Measurements from ENCODE around the gene PBX1.
A peak's percentile ranks its signal among the peaks of the same experiment; 100 is the strongest.

PBX1 gene

DNA sequence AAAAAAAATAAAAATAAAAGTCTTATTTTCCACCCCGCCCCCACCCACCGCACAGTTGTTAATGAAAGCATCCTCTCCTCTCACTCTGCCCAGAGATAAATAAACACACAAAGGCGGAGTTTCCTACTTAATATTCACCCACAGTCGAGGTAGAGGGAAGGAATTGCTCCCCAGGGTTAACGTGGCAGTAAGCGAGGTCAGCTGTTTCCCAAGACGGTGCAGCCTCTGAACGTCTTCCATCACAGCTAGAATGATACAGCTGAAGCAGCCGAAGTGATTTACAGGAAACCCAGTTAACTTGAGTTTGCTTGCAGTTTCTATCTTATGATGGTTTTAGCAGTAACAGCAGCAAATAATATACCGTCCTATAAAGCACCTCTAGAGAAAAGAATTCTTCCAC, 283.9 kb downstream of the PBX1 start:
- Histone ChIP-seq H3K27ac (ENCODE audit: low read depth, low read length) (no peak overlapping the region), H3K27me3 (ENCODE audit: insufficient read depth, low read length) (no peaks in the 10 kb centered on the region), H3K9ac (ENCODE audit: low read depth, low read length) (no peak overlapping the region), H3K36me3 (ENCODE audit: insufficient read depth, low read length) (peaks cover 36% of the 10 kb centered on the region), H3K4me3 (ENCODE audit: low read length) (no peak overlapping the region), H3K9me3 (ENCODE audit: insufficient read depth, low read depth, low read length) (no peaks in the 10 kb centered on the region), H3K4me1 (ENCODE audit: insufficient read depth, low read length) (peaks cover 2% of the 10 kb centered on the region; the same call in 1 of the 2 replicates)
- 89% methylated on average over 10 of the region's 10 CpGs for WGBS

DNA sequence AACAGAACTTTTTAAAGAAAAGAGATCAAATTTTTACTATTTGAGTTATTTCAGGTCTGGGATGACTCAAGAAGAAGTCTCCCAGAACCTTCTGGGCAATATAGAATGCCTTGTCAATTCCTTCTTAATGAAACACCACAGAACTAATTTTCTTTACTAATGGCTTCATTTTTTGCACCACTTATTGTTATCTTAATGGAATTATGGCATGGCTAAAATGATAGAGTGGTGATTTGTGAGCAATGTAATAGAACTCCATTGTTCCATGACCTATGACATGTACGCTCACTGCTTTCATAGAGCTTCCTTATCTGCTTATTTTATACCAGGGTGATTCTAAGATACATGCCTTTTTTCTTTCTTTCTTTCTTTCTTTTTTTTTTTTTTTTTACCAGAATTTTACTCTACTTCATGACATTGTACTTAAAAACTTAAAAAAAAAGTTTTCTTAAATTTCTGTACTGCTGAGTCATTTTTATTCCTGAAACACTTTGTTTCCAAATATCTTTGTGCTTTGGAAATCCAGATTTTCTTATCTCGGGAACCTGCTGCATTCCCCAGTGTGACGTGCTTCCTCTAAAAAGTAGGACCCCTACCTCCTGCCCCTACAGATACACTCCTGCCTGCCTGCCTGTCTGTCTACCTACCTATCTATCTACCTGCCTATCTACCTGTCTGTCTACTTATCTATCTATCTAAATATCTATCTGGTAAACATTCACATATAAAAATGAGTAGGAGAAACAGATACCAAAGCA, 284.9 kb downstream of the PBX1 start:
- H3K9ac ChIP-seq (ENCODE audit: low read depth, low read length): no peak overlapping the region
- H3K4me1 ChIP-seq (ENCODE audit: insufficient read depth, low read length): peaks cover 2% of the 10 kb centered on the region; the same call in 1 of the 2 replicates
- peaks cover 46% of the 10 kb centered on the region for H3K36me3 ChIP-seq (ENCODE audit: insufficient read depth, low read length)
- no peak overlapping the region for H3K4me3 ChIP-seq (ENCODE audit: low read length)
- H3K9me3 ChIP-seq (ENCODE audit: insufficient read depth, low read depth, low read length): no peaks in the 10 kb centered on the region
- no peaks in the 10 kb centered on the region for H3K27me3 ChIP-seq (ENCODE audit: insufficient read depth, low read length)
- no peak overlapping the region for H3K27ac ChIP-seq (ENCODE audit: low read depth, low read length)
- 91% methylated on average over 3 of the region's 3 CpGs for WGBS

DNA sequence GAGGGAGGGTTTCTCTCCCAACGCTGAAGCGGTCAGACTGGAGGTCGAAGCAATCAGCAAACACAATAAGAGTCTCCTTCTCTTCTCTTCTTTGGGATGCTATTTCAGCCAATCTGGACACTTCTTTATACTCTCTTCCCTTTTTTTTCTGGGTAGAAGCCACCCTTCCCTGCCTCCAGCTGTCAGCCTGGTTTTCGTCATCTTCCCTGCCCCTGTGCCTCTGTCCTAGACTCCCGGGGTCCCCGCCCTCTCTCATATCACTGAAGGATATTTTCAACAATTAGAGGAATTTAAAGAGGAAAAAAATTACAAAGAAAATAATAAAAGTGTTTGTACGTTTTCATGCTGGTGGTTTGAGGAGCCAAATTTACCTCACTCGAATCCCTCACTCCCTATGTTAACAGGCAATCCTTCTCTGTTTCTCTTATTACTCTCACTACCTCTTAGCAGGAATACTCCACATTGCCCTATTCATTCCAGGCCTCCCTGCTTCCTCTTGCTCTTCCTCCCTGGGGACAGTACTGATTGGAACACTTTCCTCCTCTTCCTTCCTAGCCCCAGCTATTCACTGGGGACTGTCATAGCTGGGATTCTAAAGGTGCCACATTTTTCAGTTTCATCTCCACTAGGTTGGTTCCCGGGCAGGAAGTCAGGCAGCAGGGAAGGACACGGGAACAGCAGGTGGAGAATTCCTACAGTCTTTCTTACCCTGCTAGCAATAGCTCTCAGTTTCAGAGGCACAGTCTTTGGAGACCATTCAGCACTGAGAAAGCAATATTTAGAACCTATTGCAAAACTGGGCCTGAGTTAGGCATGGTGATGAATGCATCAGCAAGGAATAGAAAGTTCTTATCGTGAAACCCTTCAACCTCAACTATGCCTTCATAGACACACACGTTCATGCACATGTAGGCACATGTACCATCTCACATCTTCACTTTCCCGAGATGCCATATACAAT, 288.0 kb downstream of the PBX1 start:
- 94% methylated on average over 11 of the region's 13 CpGs for WGBS

DNA sequence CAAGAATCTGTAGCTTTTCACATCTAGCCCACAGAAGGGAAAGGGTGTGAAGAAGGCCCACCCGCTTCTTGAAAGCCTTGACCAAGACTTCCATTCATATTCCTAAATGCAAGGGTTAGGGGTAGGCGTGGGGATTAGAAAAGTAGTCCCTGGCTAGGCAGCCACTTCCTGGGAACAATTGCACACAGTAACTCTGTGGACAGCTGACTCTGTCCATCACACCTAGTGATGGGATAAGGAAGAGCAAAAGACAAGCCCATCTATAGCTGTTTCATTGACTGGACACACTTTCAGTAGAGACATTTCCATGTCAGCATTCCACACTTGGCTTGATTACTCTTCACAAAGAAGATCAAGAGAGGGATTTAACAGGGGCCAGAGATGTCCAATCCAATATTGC, 294.2 kb downstream of the PBX1 start:
- H3K4me3 ChIP-seq (ENCODE audit: low read length): no peak overlapping the region

More for the DNA sequence above, 288.0 kb downstream of the PBX1 start:
- Histone ChIP-seq H3K27ac (ENCODE audit: low read depth, low read length) (no peak overlapping the region), H3K4me3 (ENCODE audit: low read length) (no peak overlapping the region), H3K9me3 (ENCODE audit: insufficient read depth, low read depth, low read length) (no peaks in the 10 kb centered on the region), H3K36me3 (ENCODE audit: insufficient read depth, low read length) (peaks cover 39% of the 10 kb centered on the region), H3K4me1 (ENCODE audit: insufficient read depth, low read length) (peaks cover 2% of the 10 kb centered on the region; the same call in 1 of the 2 replicates), H3K9ac (ENCODE audit: low read depth, low read length) (no peak overlapping the region), H3K27me3 (ENCODE audit: insufficient read depth, low read length) (no peaks in the 10 kb centered on the region)

DNA sequence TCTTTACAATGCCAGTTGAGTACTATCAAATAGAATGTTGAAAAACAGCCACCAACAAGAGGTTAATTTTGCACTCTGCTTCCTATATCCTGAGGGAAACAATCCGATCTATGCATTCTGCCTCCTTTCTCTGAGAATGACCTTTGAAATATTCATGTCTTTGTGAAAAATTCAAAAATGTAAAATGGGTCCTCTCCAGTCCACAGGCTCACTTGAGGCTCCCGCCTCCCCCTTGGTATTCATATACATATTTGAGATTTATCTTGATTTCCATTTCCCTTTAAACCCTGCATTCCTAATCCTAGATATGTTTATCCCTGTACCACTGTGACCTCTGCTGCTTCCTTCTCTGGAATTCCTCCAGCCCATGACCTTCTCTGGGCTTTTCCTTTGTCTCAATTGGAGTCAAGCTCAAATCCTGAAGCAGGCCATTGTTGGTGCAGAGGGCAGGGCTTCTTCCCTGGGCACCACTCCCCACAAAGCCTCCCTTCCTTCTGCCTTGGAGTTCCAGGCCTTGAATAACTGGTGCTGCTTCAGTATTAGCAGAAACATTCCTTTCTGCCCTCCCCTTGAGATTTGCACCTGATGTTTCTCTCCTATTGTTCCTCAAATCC, 296.8 kb downstream of the PBX1 start:
- Histone ChIP-seq H3K9me3 (ENCODE audit: insufficient read depth, low read depth, low read length) (no peaks in the 10 kb centered on the region), H3K4me3 (ENCODE audit: low read length) (no peak overlapping the region), H3K4me1 (ENCODE audit: insufficient read depth, low read length) (peaks cover 8% of the 10 kb centered on the region), H3K9ac (ENCODE audit: low read depth, low read length) (no peak overlapping the region), H3K27ac (ENCODE audit: low read depth, low read length) (peak overlapping the region; percentile 29; the same call in 1 of the 2 replicates), H3K27me3 (ENCODE audit: insufficient read depth, low read length) (no peaks in the 10 kb centered on the region), H3K36me3 (ENCODE audit: insufficient read depth, low read length) (no peaks in the 10 kb centered on the region)
- WGBS: 70% methylated on average over 2 of the region's 2 CpGs

More for the DNA sequence above, 294.2 kb downstream of the PBX1 start:
- 100% methylated on average over 1 of the region's 2 CpGs for WGBS
- H3K4me1 ChIP-seq (ENCODE audit: insufficient read depth, low read length): peaks cover 8% of the 10 kb centered on the region
- no peak overlapping the region for H3K9ac ChIP-seq (ENCODE audit: low read depth, low read length)
- H3K27me3 ChIP-seq (ENCODE audit: insufficient read depth, low read length): no peaks in the 10 kb centered on the region
- H3K9me3 ChIP-seq (ENCODE audit: insufficient read depth, low read depth, low read length): no peaks in the 10 kb centered on the region
- no peak overlapping the region for H3K27ac ChIP-seq (ENCODE audit: low read depth, low read length)
- peaks cover 7% of the 10 kb centered on the region for H3K36me3 ChIP-seq (ENCODE audit: insufficient read depth, low read length)

DNA sequence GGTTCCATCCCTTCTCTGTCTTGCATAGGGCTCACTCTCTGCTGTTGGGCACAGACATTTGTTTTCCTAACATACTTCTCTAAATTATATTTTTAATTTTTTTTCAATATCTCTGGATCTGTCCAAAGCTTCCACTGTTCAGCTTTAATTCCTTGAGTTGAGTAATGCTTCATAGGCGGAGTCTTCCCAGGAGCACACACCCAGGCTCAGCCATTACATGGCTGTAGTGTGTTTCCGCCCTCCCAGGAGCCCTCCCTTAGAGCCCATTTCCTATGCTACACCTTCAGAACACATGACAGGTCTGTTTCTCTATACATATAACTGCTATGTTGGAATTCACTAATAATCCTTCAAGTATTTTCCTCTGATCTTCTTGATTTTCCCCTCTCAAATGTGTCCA, 297.4 kb downstream of the PBX1 start:
- H3K9me3 ChIP-seq (ENCODE audit: insufficient read depth, low read depth, low read length): no peaks in the 10 kb centered on the region
- no peak overlapping the region for H3K4me3 ChIP-seq (ENCODE audit: low read length)
- H3K36me3 ChIP-seq (ENCODE audit: insufficient read depth, low read length): no peaks in the 10 kb centered on the region
- peaks cover 8% of the 10 kb centered on the region for H3K4me1 ChIP-seq (ENCODE audit: insufficient read depth, low read length)
- H3K27ac ChIP-seq (ENCODE audit: low read depth, low read length): no peak overlapping the region
- 95% methylated on average over 2 of the region's 2 CpGs for WGBS
- no peaks in the 10 kb centered on the region; the same call in 1 of the 2 replicates for H3K27me3 ChIP-seq (ENCODE audit: insufficient read depth, low read length)
- no peak overlapping the region for H3K9ac ChIP-seq (ENCODE audit: low read depth, low read length)

DNA sequence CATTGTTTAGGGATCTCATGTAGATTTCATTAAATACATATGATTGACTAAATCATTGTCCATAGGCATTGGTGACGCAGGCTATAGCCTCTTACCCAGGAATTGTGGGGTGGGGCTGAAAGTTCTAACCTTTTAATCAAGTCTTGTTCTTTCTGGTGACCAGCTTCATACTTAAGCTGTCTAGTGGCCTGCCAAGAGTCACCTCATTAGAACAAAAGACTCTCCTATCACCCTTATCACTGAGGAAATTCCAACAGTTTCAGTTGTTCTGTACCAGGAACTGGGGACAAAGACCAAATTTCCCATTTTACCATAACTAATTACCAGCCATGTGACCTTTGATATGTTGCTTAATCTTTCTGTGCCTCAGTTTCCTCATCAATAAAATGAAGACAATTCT, 298.5 kb downstream of the PBX1 start:
- 90% methylated on average over 1 of the region's 1 CpG for WGBS
- no peak overlapping the region for H3K9ac ChIP-seq (ENCODE audit: low read depth, low read length)
- no peaks in the 10 kb centered on the region for H3K36me3 ChIP-seq (ENCODE audit: insufficient read depth, low read length)
- H3K27ac ChIP-seq (ENCODE audit: low read depth, low read length): no peak overlapping the region
- peaks cover 8% of the 10 kb centered on the region for H3K4me1 ChIP-seq (ENCODE audit: insufficient read depth, low read length)
- H3K4me3 ChIP-seq (ENCODE audit: low read length): no peak overlapping the region
- H3K9me3 ChIP-seq (ENCODE audit: insufficient read depth, low read depth, low read length): no peaks in the 10 kb centered on the region
- peaks cover 4% of the 10 kb centered on the region; the same call in 1 of the 2 replicates for H3K27me3 ChIP-seq (ENCODE audit: insufficient read depth, low read length)

DNA sequence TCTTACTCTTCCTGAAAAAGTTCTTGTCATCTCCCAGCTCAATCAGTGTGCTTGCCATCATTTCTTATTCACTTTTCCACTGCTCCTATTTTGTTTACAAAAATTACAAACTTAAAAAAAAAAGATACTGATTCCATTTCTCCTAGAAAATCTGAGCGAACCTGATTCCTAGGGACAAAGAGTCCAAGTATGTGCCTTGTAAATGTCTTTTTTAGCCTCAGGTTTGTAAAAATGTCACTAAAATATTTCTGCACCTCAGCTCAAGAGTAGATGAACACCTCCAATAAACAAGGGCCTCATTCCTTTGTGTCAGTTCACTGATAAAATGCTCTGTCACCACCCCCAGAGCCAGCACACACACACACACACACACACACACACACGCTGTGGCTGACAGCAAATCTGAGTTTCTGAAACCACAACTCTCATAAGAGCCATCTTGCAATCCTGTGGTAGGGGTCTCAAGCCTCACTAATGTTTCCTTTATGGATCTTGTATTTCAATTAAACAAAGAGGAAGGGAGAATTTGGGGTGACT, 299.2 kb downstream of the PBX1 start:
- Histone ChIP-seq H3K4me3 (ENCODE audit: low read length) (no peak overlapping the region), H3K9ac (ENCODE audit: low read depth, low read length) (no peak overlapping the region), H3K27me3 (ENCODE audit: insufficient read depth, low read length) (peaks cover 4% of the 10 kb centered on the region; the same call in 1 of the 2 replicates), H3K4me1 (ENCODE audit: insufficient read depth, low read length) (peaks cover 8% of the 10 kb centered on the region), H3K27ac (ENCODE audit: low read depth, low read length) (no peak overlapping the region), H3K9me3 (ENCODE audit: insufficient read depth, low read depth, low read length) (no peaks in the 10 kb centered on the region), H3K36me3 (ENCODE audit: insufficient read depth, low read length) (no peaks in the 10 kb centered on the region)
- 93% methylated on average over 2 of the region's 2 CpGs for WGBS

DNA sequence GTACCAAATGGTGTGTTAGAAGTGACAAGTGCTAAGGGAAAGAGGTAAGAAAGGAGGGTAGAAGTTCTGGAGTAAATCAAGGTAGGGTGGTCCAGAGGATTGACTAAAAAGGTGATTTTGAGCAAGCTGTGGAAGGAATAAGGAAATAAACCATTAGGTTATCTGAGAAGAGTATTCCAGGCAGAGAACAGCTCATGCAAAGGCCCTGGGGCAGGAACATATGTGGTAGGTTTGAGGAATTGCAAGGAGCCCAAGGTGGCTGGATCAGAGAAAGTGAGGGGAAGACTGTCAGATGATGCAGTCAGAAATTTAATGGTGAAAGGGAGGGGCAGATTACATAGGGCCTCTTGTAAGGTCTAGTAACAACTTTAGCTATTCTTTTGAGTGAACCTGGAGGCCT, 302.6 kb downstream of the PBX1 start:
- Histone ChIP-seq H3K4me3 (ENCODE audit: low read length) (no peak overlapping the region), H3K36me3 (ENCODE audit: insufficient read depth, low read length) (no peaks in the 10 kb centered on the region), H3K27me3 (ENCODE audit: insufficient read depth, low read length) (peaks cover 11% of the 10 kb centered on the region; the same call in 1 of the 2 replicates), H3K9me3 (ENCODE audit: insufficient read depth, low read depth, low read length) (no peaks in the 10 kb centered on the region), H3K9ac (ENCODE audit: low read depth, low read length) (no peak overlapping the region), H3K4me1 (ENCODE audit: insufficient read depth, low read length) (no peaks in the 10 kb centered on the region), H3K27ac (ENCODE audit: low read depth, low read length) (no peak overlapping the region)

DNA sequence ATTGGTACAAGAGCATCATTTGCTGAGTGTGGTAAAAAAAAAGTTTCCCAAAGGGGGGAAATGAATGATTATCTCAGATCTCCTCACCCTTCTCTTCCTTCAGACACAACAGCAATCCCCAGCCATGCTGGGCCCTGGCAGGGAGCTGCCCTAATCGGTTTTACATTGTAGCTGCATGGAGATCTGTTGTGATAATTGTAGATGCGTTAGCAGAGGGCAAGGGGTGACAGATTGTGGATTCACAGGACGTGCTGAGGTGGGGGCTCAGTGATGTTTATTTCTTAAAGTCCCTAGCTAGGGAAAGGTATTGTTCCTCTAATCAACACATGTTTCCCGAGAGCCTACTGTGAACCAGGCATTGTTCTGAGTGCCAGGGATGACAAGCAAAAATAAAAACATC, 304.1 kb downstream of the PBX1 start:
- Histone ChIP-seq H3K36me3 (ENCODE audit: insufficient read depth, low read length) (no peaks in the 10 kb centered on the region), H3K27me3 (ENCODE audit: insufficient read depth, low read length) (peaks cover 11% of the 10 kb centered on the region; the same call in 1 of the 2 replicates), H3K27ac (ENCODE audit: low read depth, low read length) (no peak overlapping the region), H3K9me3 (ENCODE audit: insufficient read depth, low read depth, low read length) (no peaks in the 10 kb centered on the region), H3K4me1 (ENCODE audit: insufficient read depth, low read length) (no peaks in the 10 kb centered on the region), H3K4me3 (ENCODE audit: low read length) (no peak overlapping the region), H3K9ac (ENCODE audit: low read depth, low read length) (no peak overlapping the region)
- WGBS: 34% methylated on average over 3 of the region's 4 CpGs
